HG03442 (cell line): ENCODE results near the gene NPAS3.

Experiments
- ATAC-seq: cut with Tn5 transposase; IDR thresholded peaks from one replicate; pipeline ENCODE4 v1.9.1; 2021; ENCODE audit warnings: mild to moderate bottlenecking, moderate library complexity; ENCODE audit not compliant: unreplicated experiment

Gene NPAS3

GRCh38 chr14:32940066-32940651 lies 1.5 kb downstream of the NPAS3 start:
- ATAC-seq: no peak

- ATAC-seq: no peak
Observed at GRCh38 chr14:32940711-32941667, 2.3 kb downstream of the NPAS3 start.

GRCh38 chr14:32941668-32942065 lies 3.0 kb downstream of the NPAS3 start:
- ATAC-seq: no peak

GRCh38 chr14:32947081-32947480 lies 8.4 kb downstream of the NPAS3 start:
- no peak for ATAC-seq

GRCh38 chr14:32947792-32948191 lies 9.1 kb downstream of the NPAS3 start:
- ATAC-seq: no peak

GRCh38 chr14:32950584-32950983 lies 11.9 kb downstream of the NPAS3 start:
- no peak for ATAC-seq

- no peak for ATAC-seq
Observed at GRCh38 chr14:32967421-32967820, 28.7 kb downstream of the NPAS3 start.

- no peak for ATAC-seq
Observed at GRCh38 chr14:32968972-32969544, 30.4 kb downstream of the NPAS3 start.

- no peak for ATAC-seq
Observed at GRCh38 chr14:32977913-32978312, 39.2 kb downstream of the NPAS3 start.

- ATAC-seq: no peak
Observed at GRCh38 chr14:32978691-32979255, 40.1 kb downstream of the NPAS3 start.

GRCh38 chr14:32980178-32980901 lies 41.7 kb downstream of the NPAS3 start:
- ATAC-seq: no peak

- no peak for ATAC-seq
Observed at GRCh38 chr14:32980902-32981501, 42.3 kb downstream of the NPAS3 start.

GRCh38 chr14:32984241-32984930 lies 45.7 kb downstream of the NPAS3 start:
- no peak for ATAC-seq

- ATAC-seq: no peak
Observed at GRCh38 chr14:32985866-32986265, 47.2 kb downstream of the NPAS3 start.

- ATAC-seq: no peak
Observed at GRCh38 chr14:32986791-32987540, 48.3 kb downstream of the NPAS3 start.

- no peak for ATAC-seq
Observed at GRCh38 chr14:32991691-32992090, 53.0 kb downstream of the NPAS3 start.

GRCh38 chr14:32993921-32994320 lies 55.2 kb downstream of the NPAS3 start:
- no peak for ATAC-seq

- ATAC-seq: no peak
Observed at GRCh38 chr14:32996343-32996742, 57.7 kb downstream of the NPAS3 start.

GRCh38 chr14:32998433-32998832 lies 59.8 kb downstream of the NPAS3 start:
- no peak for ATAC-seq
